Stomach (tissue), 9 donors: Measurements from ENCODE around the gene KDM5B. TPM values are rescaled to one million over a fixed set of nuclear protein-coding genes. Genes with fewer than 3 reads are reported as not detected.

ENCODE experiments used
- DNase-seq, 2 donors: peaks; one replicate each; pipeline versions ENCODE4 v3.0.0 to v3.0.0-alpha.2; 2013 to 2019
- H3K27ac ChIP-seq, 5 donors: fragments of 200-600 bp in 4 of 5; sonication (generic) in 4 of 5; one replicate each; pipeline ENCODE4 v1.5.1; 2013 to 2019; ENCODE audit warnings: mild to moderate bottlenecking in 1 of 5, moderate library complexity in 1 of 5
- H3K27me3 ChIP-seq, 3 donors: fragments of 200-600 bp; sonication (generic); one replicate each; pipeline ENCODE4 v1.5.1; 2017 to 2019; ENCODE audit warnings: mixed run types in 1 of 3
- H3K36me3 ChIP-seq, 4 donors: fragments of 200-600 bp; sonication (generic); 1 replicate in 3 of 4; 2 replicates in 1 of 4; pipeline ENCODE4 v1.5.1; 2016 to 2019
- H3K4me1 ChIP-seq, 4 donors: fragments of 200-600 bp; sonication (generic); one replicate each; pipeline ENCODE4 v1.5.1; 2016 to 2019
- H3K4me3 ChIP-seq, 4 donors: fragments of 200-600 bp; sonication (generic) in 3 of 4; one replicate each; pipeline ENCODE4 v1.5.1; 2016 to 2019; ENCODE audit warnings: mild to moderate bottlenecking in 1 of 4
- H3K9me3 ChIP-seq, 4 donors: fragments of 200-600 bp; sonication (generic); one replicate each; pipeline ENCODE4 v1.5.1; 2016 to 2019
- CTCF ChIP-seq, 7 experiments: fragments of 450-650 bp in 4 of 7; fragments of 200-600 bp in 3 of 7; sonication (generic) in 3 of 7; IDR thresholded peaks; one replicate each; pipeline ENCODE4 v1.5.1; 2016 to 2019; ENCODE audit warnings: antibody characterized with exemption in 7 of 7, control low read depth in 2 of 7, mild to moderate bottlenecking in 1 of 7
- EP300 ChIP-seq: sonication (generic); formaldehyde crosslinking; IDR thresholded peaks from one replicate; pipeline ENCODE4 v1.6.1; 2017; ENCODE audit warnings: antibody characterized with exemption
- POLR2A ChIP-seq, 4 donors: fragments of 450-650 bp; IDR thresholded peaks; one replicate each; pipeline ENCODE4 v1.6.1; 2016; ENCODE audit warnings: antibody characterized with exemption in 4 of 4, control low read depth in 2 of 4, mild to moderate bottlenecking in 1 of 4, moderate library complexity in 1 of 4
- POLR2AphosphoS5 ChIP-seq, 3 donors: sonication (generic); formaldehyde crosslinking; IDR thresholded peaks; one replicate each; pipeline ENCODE4 v1.6.1; 2016; ENCODE audit warnings: antibody characterized with exemption in 3 of 3
- WGBS, 5 donors: extraction: QIAGEN DNeasy Blood & Tissue Kit in 3 of 5; methylation state at CpG; one replicate each; pipeline versions ENCODE4 v1.1.5 to v1.1.7; 2013 to 2018; 5-methylcytosine and 5-hydroxymethylcytosine counted together
- intact Hi-C: fragments of 100-400 bp; cut with DNase I; formaldehyde crosslinking; loops from one replicate; pipeline ENCODE4 v1.15.1; 2023; ENCODE audit warnings: low total_unique reads
- polyA plus RNA-seq, 3 donors: library from polyadenylated mRNA; stranded (reverse); fragments of 200-250 nt; gene quantifications; one replicate each; pipeline ENCODE4 v1.2.3, GENCODE V29; 2013
- total RNA-seq, 5 donors: library from RNA; depleted of rRNA; stranded (reverse); fragments of >200 nt; gene quantifications; one replicate each; pipeline versions ENCODE4 v1.1.0 to v1.2.3, GENCODE V29; 2014 to 2016
- donor health status: healthy with polysubstance abuse.
- donor health status: Bipolar disorder and iron deficiency.
- donor health status: healthy.

The KDM5B gene
- total and polyA plus RNA-seq, 8 donors: 6.5 to 229 (median 52.8) TPM

GRCh38 chr1:202852163-202852904, 44.1 kb upstream of the KDM5B start:
- Histone ChIP-seq H3K9me3 (no peaks in the 10 kb centered on the region), H3K4me1 (no peaks in the 10 kb centered on the region), H3K27ac (no peak overlapping the region), H3K27me3 (no peaks in the 10 kb centered on the region), H3K4me3 (no peak overlapping the region), H3K36me3 (no peaks in the 10 kb centered on the region)
- intact Hi-C loops: no loop called here
- TF ChIP-seq EP300 (no peak), POLR2AphosphoS5 (IDR thresholded peaks at IDR 0.05) (no peak), POLR2A (IDR thresholded peaks at IDR 0.05) (no peak), CTCF (IDR thresholded peaks at IDR 0.05) (peak in 4 of 7 experiments; percentile 13 to 51 (median 39))
- 55 to 67% (median 59%) methylated on average over 13 to 15 of the region's 15 CpGs for WGBS, 5 donors
- DNase-seq: peak; percentile 63 to 79

- WGBS, 5 donors: 84 to 91% (median 88%) methylated on average over 7 of the region's 7 CpGs
These were observed 42.6 kb upstream of the KDM5B start for GRCh38 chr1:202850593-202851362.

GRCh38 chr1:202848191-202848542, 39.9 kb upstream of the KDM5B start:
- intact Hi-C loops: no loop called here
- Histone ChIP-seq H3K27ac (no peak overlapping the region), H3K9me3 (no peaks in the 10 kb centered on the region), H3K4me3 (no peak overlapping the region), H3K27me3 (no peaks in the 10 kb centered on the region), H3K36me3 (no peaks in the 10 kb centered on the region), H3K4me1 (no peaks in the 10 kb centered on the region)
- TF ChIP-seq CTCF (IDR thresholded peaks at IDR 0.05): no peak
- TF ChIP-seq POLR2AphosphoS5 (IDR thresholded peaks at IDR 0.05): no peak
- no peak for TF ChIP-seq POLR2A (IDR thresholded peaks at IDR 0.05)
- no peak for TF ChIP-seq EP300
- DNase-seq: no peak
- WGBS, 5 donors: 46 to 75% (median 58%) methylated on average over 2 of the region's 2 CpGs

More at GRCh38 chr1:202850593-202851362, 42.6 kb upstream of the KDM5B start:
- Histone ChIP-seq H3K4me1 (no peaks in the 10 kb centered on the region), H3K4me3 (no peak overlapping the region), H3K9me3 (no peaks in the 10 kb centered on the region), H3K36me3 (no peaks in the 10 kb centered on the region), H3K27me3 (no peaks in the 10 kb centered on the region), H3K27ac (no peak overlapping the region)
- TF ChIP-seq POLR2AphosphoS5 (IDR thresholded peaks at IDR 0.05) (no peak), POLR2A (IDR thresholded peaks at IDR 0.05) (no peak), CTCF (IDR thresholded peaks at IDR 0.05) (no peak), EP300 (no peak)
- intact Hi-C loops: no loop called here
- no peak for DNase-seq

- no peak overlapping the region for H3K27ac ChIP-seq
- H3K4me1 ChIP-seq: no peaks in the 10 kb centered on the region
- no peak for DNase-seq
- no peaks in the 10 kb centered on the region for H3K27me3 ChIP-seq
- TF ChIP-seq EP300 (no peak), POLR2A (IDR thresholded peaks at IDR 0.05) (no peak), POLR2AphosphoS5 (IDR thresholded peaks at IDR 0.05) (no peak), CTCF (IDR thresholded peaks at IDR 0.05) (no peak)
- H3K36me3 ChIP-seq: no peaks in the 10 kb centered on the region
- intact Hi-C loops: no loop called here
- H3K9me3 ChIP-seq: no peaks in the 10 kb centered on the region
- 64 to 82% (median 67%) methylated on average over 6 of the region's 6 CpGs for WGBS, 5 donors
- no peak overlapping the region for H3K4me3 ChIP-seq
These were observed 36.7 kb upstream of the KDM5B start for GRCh38 chr1:202844935-202845334.
